Stimulated activated naive CD8-positive, alpha-beta T cell treated with anti-CD3 and anti-CD28 coated beads, Interleukin-15, Interleukin-2, amounts not matched to agents 100 U/mL and 50 U/mL, for 24 hours (primary cell): Measurements from ENCODE around the gene TGFB1.
"Not testable (repeated sequence)": the region's sequence is repeated elsewhere in the genome, so short reads cannot be mapped to it uniquely, and the experiment has no call there.

Experiments
- ATAC-seq: fragments of 150-1000 bp; cut with Tn5 transposase; one replicate; pipeline ENCODE4 v1.10.0; 2021
- DNase-seq: peaks from one replicate; pipeline ENCODE4 v3.0.0; 2021

The TGFB1 gene

DNA sequence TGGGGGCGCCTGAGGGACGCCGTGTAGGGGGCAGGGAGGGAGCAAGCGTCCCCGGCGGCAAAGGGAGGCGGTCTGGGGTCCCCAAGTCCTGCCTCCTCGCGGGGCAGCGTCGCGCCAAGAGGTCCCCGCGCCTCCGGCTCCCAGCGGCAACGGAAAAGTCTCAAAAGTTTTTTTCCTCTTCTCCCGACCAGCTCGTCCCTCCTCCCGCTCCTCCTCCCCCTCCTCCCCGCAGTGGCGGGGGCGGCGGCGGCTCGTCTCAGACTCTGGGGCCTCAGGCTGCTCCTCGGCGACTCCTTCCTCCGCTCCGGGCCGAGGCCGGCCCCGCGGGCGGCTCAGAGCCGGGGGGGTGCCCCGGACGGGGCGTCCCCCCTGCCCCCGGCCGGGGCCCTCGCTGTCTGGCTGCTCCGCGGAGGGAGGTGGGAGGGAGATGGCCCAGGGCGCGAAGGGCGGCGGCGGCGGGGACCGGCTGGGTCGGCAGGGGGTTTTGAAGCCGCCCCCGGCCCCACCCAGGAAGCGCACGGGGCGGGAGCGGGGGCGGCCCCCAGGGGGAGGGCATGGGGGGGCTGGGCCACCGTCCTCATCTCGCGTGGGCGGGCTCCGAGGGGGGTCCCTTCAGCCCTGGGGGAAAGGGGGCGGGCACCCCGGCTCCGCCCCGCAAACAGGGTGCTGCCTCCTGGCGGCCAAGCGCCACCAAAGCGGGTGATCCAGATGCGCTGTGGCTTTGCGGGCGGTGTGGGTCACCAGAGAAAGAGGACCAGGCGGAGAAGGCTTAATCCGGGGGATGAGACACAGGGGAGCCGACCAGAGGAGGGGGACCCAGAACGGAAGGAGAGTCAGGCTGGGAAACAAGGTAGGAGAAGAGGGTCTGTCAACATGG is at the start of gene TGFB1:
TGFB1 (minus strand) TSS at position 457 of the 877 bp plus-strand sequence. CDS start 878 bp downstream, outside the sequence.
- DNase-seq (peak; percentile 95), ATAC-seq (peak; percentile 51)

DNA sequence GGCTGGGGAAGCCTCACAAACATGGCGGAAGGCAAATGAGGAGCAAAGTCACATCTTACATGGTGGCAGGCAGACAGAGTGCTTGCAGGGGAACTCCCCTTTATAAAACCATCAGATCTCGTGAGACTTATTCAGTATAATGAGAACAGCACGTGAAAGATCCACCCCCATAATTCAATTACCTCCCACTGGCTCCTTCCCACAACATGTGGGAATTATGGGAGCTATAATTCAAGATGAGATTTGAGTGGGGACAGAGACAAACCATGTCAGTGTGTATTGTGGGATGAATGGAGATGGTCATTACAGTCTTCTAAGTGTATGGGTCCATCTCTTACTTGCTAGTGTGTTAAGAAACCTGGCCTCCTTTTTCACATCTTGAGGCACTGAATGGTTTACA is 48.3 kb upstream of the TGFB1 start:
- ATAC-seq, result no peak
- DNase-seq, result no peak

DNA sequence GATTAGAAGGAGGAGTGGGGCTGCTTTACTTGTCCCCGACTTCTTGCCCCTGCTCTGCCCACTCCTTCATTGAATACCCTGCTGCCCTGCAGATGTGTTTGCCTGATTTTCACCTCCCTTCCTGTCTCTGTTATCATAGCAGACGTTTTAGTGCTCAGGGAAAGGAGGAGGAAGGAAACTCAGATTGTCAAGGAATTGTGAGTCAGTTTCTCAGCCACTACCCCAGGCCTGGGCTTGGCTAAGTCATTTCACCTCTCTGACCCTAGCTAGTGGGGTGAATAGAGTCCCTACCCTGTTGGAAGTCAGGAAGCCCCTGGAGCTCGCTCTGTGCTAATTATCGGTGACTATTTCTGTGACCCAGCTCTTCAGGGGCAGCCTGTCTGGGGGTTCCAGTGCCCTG is 47.8 kb upstream of the TGFB1 start:
- DNase-seq, result no peak

DNA sequence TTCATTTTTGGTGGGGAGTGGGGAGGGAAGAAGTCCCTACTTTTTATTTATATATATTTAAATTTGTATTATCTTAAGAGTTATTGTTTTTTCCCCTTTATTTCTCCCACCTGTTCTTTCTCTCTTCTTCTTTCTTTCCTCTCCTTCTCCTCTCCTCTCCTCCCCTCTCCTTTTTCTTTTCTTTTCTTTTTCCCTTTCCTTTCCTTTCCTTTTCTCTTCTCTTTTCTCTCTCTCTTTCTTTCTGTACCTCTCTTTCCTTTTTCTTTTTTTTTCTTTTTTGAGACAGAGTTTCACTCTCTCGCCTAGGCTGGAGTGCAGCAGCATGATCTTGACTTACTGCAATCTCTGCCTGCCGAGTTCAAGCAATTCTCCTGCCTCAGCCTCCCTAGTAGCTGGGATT is 45.8 kb upstream of the TGFB1 start:
- no peak for ATAC-seq
- no peak for DNase-seq

More for the DNA sequence above, 47.8 kb upstream of the TGFB1 start:
- no peak for ATAC-seq

DNA sequence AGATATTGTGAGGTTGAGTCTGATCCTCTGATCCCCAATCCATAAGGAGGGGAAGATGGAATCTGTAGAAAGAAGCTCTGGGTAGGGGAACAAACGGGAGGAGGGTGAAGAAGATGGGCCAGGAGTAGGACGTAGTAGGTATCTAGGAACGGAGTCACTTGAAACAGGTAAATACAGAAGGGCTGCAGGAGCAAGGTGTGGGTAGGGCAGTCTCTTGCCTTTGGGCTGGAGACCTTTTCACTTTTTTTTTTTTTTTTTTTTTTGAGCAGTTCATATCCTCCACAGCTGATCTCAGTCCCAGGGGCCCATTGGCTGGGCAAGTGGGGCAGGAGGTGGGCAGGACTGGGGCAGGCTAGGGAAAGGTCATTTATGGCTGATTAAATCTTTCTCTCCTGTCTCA is 45.4 kb upstream of the TGFB1 start:
- DNase-seq, result no peak
- ATAC-seq, result no peak

DNA sequence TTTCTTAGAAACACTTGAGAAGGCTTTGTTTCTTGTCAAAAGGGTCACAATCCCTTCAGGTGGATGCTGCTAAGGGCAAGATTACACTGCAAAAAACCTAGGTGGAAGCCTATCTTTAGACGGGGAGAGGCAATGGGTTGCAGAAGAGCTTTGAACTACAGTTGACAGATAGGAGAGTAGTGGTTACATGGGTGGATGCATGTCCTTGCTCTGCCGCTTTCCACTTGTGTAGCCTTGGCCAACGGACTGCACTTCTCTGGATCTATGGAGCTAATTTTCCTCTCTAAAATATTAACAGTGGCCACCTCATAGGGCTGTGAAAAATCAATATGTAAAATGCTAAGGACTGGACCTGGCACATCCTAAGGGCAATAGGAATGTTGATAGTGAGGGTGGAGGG is 44.9 kb upstream of the TGFB1 start:
- DNase-seq (no peak), ATAC-seq (no peak)

DNA sequence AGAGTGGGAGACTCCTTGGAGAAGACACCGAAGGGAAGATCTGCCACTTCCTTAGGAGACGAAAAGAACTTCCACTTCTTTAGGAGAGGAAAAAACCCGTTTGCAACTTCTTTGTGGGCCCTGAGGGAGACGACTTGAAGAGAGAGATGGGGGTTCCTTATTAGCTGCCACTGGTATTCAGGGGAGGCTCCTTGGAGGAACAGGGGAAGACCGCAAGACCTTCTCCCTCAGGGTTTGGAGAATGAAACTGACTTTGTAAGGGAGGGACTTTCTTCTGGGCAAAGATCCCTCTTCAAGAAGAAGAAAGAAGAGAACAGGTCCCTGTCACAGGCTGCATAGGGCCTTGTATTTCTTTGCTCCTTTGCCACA is 44.3 kb upstream of the TGFB1 start:
- ATAC-seq (no peak), DNase-seq (no peak)

DNA sequence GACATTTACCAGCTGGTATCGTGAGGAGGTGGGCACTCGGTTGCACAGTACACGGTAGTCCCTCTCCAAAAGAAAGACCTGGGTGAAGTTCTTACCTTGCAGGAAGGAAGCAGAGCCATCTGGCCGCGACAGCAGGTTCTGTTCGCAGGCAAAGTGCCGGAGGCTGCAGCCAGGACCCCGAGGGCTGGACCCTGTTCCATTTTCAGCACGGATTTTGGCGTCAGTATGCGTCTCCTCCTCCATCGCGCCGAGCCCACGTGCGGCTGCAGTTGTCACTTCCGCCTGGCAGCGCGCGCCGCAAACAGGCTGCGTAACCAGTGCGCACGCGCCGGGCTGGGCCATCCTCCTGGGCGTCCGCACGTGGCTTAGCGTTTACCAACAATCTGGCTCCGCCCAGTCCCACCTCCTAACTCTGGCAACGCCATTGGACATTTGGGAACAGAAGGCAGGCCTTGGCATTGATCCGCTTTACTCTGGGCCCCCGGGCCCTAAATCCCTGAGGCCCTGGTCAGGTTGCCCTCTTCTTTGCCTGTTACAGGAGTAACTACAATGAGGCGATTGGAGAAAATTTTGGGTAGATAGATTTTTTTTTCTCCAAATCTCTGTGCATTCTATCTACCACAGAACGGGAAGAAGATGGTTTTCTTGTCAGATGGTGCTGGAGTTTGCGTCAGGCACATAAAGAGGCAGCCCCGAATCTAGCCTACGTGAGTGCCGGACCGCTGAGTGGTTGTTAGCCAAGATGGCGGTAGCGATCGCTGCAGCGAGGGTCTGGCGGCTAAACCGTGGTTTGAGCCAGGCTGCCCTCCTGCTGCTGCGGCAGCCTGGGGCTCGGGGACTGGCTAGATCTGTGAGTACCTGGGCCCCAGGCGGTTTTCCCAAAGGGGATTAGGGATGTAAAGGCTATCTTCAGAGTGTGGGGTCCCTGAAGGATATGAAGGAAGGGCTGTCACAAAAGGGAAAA is 43.6 kb upstream of the TGFB1 start, which contains the start of the genes BCKDHA and EXOSC5:
BCKDHA (plus strand) TSS at position 733 of the 964 bp plus-strand sequence; CDS start at position 743, 10 bp downstream.
EXOSC5 (minus strand) TSS at position 274 of the 964 bp plus-strand sequence; CDS start at position 243, 31 bp downstream.
- peak; percentile 99 for ATAC-seq
- DNase-seq, result peak; percentile 99

DNA sequence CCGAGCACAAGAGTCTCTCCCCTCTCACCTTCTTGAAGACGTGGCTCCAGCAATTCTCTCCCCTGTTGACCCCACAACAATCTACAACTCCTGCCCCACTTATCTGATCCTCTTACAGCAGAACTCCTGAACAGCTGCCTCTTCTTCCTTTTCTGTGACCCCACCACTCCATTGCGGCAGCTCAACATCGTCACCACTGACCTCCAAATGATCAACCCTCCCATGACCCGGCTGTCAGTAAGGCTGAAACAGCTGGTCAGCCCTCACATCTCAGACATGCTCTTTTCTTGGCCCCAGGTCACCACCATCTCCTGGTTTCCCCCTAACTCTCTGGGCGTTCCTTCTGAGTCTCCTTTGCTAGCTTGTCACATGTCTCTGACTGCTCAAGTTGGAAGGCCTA is 41.6 kb upstream of the TGFB1 start:
- DNase-seq (no peak), ATAC-seq (no peak)

DNA sequence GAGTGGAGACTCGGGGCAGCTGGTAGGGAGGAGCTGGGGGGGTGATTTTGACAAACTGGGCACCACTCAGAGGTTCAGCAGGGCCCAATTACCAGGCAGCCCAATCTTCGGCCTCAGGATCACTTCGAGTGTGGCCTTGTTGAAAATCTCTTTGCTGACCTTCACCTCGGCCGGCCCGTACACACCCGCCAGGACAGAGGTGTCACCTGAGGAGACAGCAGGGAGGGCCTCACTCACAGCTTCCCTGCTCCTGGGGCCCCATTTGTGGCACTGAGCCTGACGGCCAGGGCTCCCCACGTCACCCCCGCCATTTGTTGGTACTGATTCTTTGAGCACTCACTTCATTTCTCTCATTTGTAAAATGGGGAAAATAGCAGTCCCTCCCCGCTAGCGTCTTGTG is 39.1 kb upstream of the TGFB1 start:
- DNase-seq, result no peak
- ATAC-seq, result no peak

DNA sequence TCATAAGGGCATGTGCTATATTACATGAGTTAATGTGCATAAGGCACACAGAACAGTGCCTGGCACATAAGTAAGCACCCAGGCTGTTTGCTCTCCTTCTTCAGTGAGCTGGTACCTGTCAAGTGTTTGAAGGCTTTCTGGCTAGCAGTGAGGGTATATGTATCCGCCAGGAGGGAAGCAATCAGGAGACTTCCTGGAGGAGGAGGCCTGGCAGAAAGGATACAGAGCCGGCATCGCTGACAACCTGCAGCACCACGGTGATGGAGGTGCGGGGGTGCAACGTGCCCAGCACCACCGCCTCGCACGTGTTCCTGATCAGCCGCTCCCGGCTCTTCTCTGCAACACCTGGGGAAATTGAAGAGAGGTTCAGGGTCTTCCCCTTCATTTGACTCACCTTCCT is 37.9 kb upstream of the TGFB1 start:
- ATAC-seq, result no peak
- no peak for DNase-seq

DNA sequence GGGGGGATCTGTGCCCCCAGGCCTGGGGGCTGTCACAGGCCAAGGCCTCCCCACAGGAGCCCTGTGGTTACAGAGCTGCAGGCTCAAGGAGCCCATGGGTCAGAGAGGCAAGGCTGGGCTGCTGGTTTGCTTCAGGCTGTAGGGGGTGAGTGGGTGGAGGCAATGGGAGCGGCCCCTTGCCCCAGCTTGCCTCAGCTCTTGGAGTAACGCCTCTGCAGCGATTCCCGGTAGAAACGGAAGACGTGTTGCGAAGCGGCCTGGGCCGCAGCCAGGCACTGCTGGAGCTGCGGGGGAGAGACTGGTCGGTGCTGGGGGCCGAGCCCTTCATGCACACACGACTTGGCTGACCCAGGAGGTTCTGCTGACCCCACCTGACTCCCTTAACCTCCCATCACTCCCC is 32.7 kb upstream of the TGFB1 start:
- DNase-seq, result no peak
- no peak for ATAC-seq

DNA sequence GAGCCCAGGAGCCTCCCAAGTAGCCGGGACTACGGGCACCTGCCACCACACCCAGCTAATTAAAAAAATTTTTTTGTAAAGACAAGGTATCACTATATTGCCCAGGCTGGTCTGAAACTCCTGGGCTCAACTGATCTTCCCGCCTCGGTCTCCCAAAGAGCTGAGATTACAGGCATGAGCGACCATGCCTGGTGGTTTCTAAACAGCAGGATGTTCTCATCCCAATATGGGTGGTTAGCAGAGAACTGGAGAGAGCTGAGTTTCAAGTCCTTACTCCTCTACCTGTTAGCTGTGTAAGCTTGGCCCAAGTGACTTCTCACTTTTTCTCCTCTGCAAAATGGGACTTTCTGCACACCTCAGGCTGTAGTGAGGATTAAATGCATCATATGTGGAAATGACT is 30.6 kb upstream of the TGFB1 start:
- ATAC-seq, result no peak

DNA sequence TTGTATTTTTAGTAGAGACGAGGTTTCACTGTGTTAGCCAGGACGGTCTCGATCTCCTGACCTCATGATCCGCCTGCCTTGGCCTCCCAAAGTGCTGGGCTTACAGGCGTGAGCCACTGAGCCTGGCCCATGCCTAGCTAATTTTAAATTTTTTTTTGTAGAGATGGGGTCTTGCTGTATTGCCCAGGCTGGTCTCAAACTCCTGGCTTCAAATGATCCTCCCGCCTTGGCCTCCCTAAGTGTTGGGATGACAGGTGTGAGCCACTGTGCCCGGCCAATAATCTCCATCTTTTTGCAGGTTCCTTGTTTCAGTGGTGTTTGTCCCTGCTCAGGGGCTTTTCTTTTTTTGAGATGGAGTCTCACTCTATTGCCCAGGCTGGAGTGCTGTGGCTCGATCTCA is 27.8 kb upstream of the TGFB1 start:
- DNase-seq, ATAC-seq: not testable (repeated sequence)

More for the DNA sequence above, 30.6 kb upstream of the TGFB1 start:
- no peak for DNase-seq

DNA sequence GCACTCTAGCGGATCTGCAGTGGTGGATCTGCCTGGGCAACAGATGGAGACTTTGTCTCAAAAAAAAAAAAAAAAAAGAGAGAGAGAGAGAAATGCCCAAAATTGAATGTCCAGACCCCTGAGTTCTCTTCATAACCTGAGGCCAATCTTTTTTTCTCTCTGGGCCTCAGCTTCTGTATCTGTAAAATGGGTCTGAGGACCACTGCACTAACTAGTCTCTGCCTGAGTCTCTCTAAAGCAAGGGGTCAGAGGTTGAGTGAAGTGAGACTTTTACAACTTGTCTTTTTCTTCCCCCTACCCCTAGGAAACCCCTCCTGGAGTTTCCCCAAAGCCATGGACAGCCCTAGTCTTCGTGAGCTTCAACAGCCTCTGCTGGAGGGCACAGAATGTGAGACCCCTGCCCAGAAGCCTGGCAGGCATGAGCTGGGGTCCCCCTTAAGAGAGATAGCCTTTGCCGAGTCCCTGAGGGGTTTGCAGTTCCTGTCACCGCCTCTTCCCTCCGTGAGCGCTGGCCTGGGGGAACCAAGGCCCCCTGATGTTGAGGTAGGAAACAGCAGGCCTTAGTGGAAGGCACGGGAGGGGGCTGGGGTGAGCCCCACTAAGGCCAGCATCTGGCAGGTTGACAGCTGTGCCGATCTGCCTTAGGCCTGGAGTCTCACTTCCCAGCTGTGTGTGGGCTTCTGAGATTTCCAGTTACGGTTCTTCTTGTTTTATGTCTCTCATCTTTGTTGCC is 24.4 kb upstream of the TGFB1 start:
- DNase-seq, result peak; percentile 31
- ATAC-seq, result peak; percentile 33

DNA sequence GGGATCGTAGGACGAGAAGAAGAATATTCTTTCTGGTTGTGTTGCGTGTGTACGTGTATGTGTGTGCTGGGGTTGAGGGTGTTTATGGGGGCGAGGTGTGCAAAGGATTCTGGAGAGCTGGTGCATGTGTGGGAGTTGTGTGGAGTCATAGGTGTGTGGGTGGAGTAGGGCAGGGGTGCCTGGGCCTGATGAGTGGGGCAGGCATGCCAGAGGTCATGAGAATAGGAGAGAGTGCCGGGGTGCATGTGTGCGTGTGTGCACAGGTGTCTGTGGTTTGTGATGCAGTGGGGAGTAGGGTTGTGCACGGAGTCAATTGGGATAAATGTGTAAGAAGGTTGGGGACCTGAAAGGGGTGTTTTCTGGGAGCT is 23.3 kb upstream of the TGFB1 start:
- DNase-seq (peak; percentile 26), ATAC-seq (peak; percentile 72)

DNA sequence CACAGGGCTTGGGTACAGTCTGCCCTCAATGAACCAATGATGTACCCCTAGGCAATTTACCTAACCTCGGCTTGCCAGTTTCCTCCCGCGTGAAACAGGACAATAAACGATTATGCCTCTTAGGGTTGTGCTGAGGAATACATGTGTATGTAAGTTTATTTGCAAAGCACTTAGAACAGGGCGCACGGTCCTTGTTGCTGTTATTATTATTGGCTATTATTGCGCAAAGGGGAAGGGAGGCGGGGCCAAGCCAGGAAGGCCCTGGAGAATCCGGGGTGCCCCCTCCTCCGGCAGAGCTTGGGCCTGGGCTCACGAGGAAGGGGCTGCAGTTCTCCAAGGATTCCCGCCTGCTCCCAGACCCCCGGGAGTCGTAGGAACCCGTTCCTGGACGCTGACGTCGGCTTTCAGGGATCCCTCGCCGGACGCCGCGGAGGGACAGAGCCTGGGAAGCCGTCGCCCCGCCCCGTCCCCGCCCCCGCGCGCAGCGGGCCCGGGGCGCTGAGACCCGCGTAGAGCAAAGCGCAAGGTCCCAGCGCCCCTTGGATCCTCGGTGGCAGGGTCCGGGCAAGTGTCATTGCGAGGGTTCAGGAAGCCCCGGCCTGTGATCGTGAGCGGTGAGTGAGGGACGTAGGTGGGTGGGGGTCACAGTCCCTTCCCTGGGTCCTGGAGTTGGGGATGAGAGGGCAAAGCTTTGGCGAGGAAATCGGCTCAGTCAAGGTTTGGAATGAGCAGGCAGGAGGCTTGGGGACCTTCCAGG is 22.7 kb upstream of the TGFB1 start, which contains the start of gene TMEM91:
TMEM91 (plus strand) TSS at position 293 of the 757 bp plus-strand sequence. CDS start 1,777 bp downstream, outside the sequence.
- peak; percentile 22 for DNase-seq

DNA sequence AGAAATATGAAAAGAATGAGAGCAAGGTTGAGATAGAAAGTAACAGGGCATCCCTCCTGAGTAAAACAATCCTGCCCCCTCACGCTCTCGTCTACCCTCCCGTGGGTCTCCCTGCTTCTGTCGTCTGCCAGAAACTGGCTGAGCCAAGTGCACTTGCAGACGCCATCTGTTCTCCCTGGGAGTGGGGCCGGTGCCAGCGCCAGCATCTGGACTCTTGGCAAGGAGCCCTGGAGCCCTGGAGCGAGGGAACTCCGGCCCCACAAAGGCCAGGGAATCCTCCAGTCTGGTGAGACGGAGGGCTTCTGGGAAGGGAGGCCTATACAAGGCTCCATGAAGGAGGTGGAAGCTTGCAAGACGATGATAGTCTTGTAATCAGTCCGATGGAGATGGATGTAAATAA is 20.3 kb upstream of the TGFB1 start:
- DNase-seq (no peak), ATAC-seq (no peak)

More for the DNA sequence above, 22.7 kb upstream of the TGFB1 start, which contains the start of gene TMEM91:
- ATAC-seq, result peak; percentile 9

DNA sequence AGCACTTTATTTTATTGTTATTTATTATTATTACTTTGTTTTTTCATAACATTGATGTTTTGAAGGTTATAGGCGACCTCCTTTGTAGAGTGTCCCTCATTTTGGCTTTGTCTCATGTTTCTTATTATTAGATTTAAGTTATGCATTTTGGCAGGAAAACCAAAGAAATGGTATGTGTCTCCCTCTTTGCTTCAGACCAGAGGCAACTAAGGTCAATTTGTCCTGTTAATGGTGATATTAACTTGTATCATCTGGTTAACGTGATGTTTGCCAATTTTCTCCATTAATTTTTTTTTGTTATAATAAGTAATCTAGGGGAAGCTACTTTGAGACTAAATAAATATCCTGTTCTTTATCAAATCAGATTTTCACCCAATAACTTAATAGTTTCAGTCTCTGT is 18.8 kb upstream of the TGFB1 start:
- DNase-seq (no peak), ATAC-seq (no peak)

DNA sequence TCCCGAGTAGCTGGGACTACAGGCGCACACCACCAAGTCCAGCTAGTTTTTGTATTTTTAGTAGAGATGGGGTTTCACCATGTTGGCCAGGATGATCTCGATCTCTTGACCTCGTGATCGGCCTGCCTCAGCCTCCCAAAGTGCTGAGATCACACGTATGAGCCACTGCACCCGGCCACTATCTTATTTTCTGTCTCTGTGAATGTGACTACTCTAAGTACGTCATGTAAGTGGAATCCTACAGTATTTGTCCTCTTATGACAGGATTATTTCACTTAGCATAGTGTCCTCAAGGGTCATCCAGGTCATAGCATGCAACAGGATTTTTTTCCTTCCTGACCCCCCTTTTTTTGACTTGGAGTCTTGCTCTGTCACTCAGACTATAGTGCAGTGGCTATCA is 17.8 kb upstream of the TGFB1 start:
- ATAC-seq (no peak), DNase-seq (no peak)

DNA sequence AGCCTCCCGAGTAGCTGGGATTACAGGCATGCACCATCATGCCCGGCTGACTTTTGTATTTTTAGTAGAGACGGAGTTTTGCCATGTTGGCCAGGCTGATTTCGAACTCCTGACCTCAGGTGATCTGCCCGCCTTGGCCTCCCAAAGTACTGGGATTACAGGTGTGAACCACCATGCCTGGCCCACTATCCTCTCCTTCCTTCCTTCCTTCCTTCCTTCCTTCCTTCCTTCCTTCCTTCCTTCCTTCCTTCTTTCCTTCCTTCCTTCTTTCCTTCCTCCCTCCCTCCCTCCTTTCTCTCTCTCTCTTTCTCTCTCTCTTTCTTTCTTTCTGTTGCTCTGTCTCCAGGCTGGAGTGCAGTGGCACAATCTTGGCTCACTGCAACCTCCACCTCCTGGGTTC is 17.4 kb upstream of the TGFB1 start:
- ATAC-seq, DNase-seq: not testable (repeated sequence)
